GM12801 (cell line): Measurements from ENCODE around the gene DNAJA3.

Experiments
- TF ChIP-seq, protein P1 (sequence below): IDR thresholded peaks from one replicate; pipeline ENCODE4 v1.5.1; 2011; ENCODE audit warnings: control low read depth; ENCODE audit not compliant: insufficient read length; ENCODE audit errors: extremely low read depth

DNAJA3 gene

DNA sequence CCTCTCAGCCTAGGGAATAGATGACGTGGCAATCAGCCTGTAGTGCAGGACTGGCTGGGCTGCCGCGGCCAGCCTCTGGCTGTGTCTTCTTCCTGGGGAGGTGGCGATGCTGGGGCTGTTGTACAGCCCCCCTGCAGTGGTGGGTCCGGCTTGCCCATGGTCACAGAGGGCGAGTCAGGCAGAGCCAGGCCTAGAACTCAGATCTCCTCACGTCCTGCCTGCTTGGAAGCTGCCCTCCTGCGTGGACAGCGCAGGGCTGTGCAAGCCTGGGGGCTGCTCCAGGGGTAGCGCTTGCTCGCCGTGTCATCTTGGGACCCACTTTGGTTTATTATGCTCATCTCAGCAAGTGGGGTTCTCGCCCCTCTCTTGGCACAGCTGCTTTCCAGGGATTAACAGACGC, 29.4 kb downstream of the DNAJA3 start:
- TF ChIP-seq, protein P1, sequence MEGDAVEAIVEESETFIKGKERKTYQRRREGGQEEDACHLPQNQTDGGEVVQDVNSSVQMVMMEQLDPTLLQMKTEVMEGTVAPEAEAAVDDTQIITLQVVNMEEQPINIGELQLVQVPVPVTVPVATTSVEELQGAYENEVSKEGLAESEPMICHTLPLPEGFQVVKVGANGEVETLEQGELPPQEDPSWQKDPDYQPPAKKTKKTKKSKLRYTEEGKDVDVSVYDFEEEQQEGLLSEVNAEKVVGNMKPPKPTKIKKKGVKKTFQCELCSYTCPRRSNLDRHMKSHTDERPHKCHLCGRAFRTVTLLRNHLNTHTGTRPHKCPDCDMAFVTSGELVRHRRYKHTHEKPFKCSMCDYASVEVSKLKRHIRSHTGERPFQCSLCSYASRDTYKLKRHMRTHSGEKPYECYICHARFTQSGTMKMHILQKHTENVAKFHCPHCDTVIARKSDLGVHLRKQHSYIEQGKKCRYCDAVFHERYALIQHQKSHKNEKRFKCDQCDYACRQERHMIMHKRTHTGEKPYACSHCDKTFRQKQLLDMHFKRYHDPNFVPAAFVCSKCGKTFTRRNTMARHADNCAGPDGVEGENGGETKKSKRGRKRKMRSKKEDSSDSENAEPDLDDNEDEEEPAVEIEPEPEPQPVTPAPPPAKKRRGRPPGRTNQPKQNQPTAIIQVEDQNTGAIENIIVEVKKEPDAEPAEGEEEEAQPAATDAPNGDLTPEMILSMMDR, result no peak

DNA sequence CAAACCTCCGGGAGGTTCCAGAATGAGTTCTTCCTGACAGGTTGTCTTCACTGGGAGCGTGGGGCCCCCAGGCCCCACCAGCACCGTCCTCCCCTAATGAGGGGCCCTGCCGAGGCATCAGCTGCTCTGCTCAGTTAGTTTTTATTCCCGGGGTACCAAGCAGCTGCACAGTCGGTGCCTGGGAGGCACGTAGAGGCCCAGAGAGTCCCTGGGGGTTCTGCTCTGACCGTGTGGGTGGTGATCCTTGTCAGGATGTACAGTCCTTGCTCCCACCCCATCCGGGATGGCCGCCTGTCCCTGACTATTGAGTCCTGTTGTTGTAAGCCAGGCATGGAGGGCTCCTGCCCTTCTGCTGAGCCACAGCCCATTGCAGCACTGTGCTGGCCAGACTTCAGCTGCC, 30.3 kb downstream of the DNAJA3 start:
- TF ChIP-seq, protein P1, result no peak

DNA sequence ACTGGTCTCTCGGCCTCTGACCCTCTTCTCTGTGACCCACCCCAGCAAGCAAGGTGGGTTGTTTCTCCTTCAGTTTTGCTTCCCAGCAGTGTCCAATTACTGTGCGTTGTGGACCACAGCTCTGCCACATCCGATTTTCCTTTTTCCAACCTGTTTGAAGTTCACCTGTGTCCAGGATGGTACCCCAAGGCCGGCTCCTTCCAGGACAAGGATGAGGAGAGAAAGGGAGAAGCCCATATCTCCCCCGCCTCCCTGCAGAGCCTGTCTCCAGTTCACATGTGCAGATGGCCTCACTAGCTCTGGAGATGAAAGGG, 35.2 kb downstream of the DNAJA3 start:
- TF ChIP-seq, protein P1, result no peak

DNA sequence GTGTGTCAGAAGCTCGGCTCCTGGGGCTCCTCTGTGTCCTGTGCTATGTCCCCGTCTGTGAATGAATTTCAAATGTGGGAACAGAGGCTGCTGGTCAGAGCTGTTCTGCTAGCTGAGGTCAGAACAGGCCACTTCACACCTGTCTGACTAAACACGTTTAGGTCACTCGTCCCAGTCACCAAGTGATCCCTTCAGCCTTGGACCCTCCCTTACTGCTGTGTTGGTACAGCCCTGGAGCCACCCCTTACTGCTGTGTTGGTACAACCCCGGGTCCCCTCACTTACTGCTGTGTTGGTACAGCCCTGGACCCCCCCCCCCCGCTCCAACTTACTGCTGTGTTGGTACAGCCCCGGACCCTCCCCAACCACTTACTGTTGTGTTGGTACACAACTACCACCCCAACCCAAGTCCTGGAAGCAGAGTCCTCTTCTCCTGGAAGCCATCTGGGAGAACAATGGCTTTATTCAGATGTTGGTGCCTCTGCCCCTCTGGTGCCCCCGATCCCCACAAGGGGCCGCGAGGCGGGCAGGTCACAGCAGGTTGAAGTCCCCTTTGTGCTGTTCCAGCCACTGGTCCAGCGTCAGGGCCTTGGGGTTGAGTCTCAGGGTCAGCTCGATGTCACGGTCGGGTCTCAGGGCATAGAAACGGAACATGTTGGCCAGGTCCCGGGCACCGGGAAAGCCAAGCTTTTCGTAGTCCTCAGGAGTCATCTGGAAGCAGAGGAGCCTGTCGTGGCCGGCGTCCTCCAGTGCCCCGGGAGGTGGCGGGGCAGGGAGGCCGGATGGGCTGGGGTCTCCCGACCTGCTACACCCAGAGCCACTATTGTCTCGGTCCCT, 35.8 kb downstream of the DNAJA3 start:
- TF ChIP-seq, protein P1, result no peak

DNA sequence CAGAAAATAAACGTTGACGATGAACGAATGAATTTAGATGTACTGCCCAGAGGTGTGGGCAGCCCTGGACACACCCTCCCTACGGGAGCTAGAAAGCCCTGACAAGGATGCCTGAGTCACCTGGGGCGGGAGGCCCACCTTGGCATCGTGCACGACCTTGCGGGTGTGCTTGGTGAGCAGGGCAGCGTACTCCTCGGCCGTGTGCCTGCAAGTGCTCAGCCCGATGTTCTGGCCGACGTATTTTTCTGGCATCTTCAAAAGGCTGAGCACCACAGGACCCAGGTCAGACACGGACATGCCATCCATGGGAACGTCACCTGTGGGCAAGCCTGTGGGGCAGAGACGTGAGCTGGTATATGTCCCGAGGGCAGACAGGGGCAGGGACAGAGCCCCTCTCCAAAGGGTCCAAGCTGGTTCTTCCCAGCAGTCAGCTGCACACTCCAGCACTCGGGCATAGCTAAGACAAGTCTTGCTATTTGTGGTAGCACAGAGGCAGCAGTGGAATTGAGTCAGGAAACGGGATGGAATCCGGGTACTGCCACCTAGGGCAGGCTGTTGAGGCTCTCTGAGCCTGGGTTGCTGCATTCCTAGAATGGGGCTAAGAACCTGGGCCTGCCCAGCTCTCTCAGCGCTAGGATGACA, 38.0 kb downstream of the DNAJA3 start:
- TF ChIP-seq, protein P1, result no peak

DNA sequence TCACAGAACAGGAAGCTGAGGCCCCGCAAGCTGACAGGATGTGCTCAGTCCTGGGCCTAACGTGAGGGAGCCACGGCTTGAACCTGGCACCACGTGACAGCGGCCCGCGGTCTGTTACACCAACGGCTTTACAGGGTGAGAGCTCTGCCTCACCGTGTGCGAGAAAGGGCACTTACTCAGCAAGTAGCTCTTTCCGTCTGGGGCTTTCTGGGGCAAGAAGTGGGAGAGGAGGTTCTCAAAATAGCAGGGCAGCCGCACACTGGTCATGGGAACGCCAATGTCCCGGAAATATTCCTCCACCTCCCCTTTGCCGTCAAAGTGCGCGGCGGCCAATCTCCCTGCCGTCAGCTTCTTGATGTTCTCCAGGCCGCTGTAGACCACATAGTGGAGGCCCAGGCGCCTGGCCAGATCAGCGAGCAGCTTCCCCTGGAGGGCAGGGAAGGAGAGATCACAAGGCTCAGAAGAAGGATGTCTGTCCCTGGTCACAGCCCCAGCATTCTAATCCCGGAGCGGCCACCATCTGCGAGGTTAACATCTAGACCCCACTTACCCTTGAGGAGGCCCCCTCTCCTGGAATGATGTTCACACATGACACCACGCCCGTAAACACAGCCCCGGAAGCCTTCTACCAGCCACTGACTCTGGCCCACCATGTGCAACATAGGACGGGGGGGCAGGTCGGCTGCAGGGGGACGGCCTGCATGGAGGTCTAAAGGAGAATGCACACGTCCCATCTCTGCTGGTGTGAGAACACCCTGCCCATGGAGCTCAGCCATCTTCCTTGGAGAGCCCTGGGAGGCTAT, 40.5 kb downstream of the DNAJA3 start:
- TF ChIP-seq, protein P1, result no peak

DNA sequence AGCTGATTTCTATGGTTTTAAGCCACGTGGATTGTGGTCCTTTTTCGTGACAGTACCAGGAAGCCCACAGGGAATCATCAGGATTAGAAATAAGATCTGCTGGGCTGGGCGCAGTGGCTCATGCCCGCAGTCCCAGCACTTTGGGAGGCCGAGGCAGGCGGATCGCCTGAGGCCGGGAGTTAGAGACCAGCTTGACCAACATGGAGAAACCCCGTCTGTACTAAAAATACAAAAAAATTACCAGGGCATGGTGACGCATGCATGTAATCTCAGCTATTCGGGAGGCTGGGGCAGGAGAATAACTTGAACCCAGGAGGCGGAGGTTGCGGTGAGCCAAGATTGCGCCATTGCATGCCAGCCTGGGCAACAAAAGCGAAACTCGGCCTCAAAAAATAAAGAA, 42.2 kb downstream of the DNAJA3 start:
- TF ChIP-seq, protein P1, result no peak
